ENCODE measurements around the gene KCNJ15. TPM values are rescaled to one million over a fixed set of nuclear protein-coding genes. Genes with fewer than 3 reads are reported as not detected.
A peak's percentile ranks its signal among the peaks of the same experiment; 100 is the strongest.

Gene KCNJ15
- polyA plus RNA-seq, 2 of the 4 experiments (the other 2 are of a cell fraction): 0.19 to 0.30 TPM

GRCh38 chr21:38221594-38221993 lies 35.2 kb upstream of the KCNJ15 start:
- Histone ChIP-seq H3K4me3 (no peak overlapping the region), H3K4me1 (no peaks in the 10 kb centered on the region), H3K27ac (no peak overlapping the region), H3K9me3 (peaks cover 56% of the 10 kb centered on the region), H3K4me2 (no peak overlapping the region)
- DNase-seq (ENCODE audit: low read depth in 1 of 2, low spot score in 1 of 2) (no peak), ATAC-seq (no peak), FAIRE-seq (no peak)
- TF ChIP-seq RAD21 (conservative IDR thresholded peaks at IDR 0.05 in 1 of 2, IDR thresholded peaks at IDR 0.05 in 1 of 2) (no peak), PBX3 (IDR thresholded peaks at IDR 0.05) (no peak), CHD2 (IDR thresholded peaks at IDR 0.05; ENCODE audit: low read length, partially characterized antibody) (no peak), ZNF302 (CRISPR knock-in tag; IDR thresholded peaks at IDR 0.05) (no peak), JUN (IDR thresholded peaks at IDR 0.05) (no peak), FOSL2 (IDR thresholded peaks at IDR 0.05) (no peak), FOSL2 (CRISPR knock-in tag; IDR thresholded peaks at IDR 0.05) (no peak), CBX8 (IDR thresholded peaks at IDR 0.05) (no peak), SREBF2 (IDR thresholded peaks at IDR 0.05) (no peak), RNF2 (IDR thresholded peaks at IDR 0.05; ENCODE audit: borderline replicate concordance, low read depth) (no peak), KDM5A (IDR thresholded peaks at IDR 0.05) (no peak), HDAC2 (IDR thresholded peaks at IDR 0.05) (no peak), MAFK (IDR thresholded peaks at IDR 0.05; ENCODE audit: partially characterized antibody) (no peak)
- TF ChIP-seq, protein P1, sequence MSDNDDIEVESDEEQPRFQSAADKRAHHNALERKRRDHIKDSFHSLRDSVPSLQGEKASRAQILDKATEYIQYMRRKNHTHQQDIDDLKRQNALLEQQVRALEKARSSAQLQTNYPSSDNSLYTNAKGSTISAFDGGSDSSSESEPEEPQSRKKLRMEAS (IDR thresholded peaks at IDR 0.05): no peak
- WGBS (ENCODE audit: missing lambda C conversion rate): 0% methylated on average over 1 of the region's 1 CpG
- CTCF ChIA-PET: no interaction called here
- POLR2A ChIA-PET: no interaction called here

DNA sequence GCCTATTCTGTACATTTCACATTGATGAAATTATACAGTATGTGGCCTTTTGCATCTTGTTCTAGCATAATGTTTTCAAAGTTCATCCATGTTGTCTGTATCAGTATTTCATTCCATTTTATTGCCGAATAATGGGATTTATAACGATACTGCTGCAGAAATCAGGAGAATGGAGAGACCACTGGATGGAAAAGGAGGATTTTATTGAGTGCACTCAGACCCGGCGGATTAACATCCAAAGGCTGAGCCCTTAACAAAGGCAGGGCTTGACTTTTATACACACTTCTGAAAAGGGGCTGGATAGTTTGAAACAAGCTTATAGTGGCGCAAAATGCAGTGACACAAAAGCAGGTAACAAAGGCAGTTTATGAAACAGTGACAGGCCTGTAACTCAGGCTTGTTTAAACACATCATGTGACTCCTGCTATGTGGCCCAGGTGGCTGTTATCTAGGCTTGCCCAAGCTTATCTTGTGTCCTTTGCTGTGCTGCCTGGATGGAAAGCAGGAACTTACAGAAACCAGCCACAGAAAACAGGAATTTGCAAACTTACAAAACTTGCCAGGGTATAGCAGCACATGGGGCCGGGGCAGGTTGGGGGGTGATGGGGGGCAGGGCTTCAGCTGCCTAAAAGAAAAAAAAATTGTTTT lies 32.8 kb upstream of the KCNJ15 start:
- ATAC-seq: no peak
- 49% methylated on average over 6 of the region's 6 CpGs for WGBS (ENCODE audit: missing lambda C conversion rate)
- peak in 1 of 2 experiments; percentile 75 for DNase-seq (ENCODE audit: low read depth in 1 of 2, low spot score in 1 of 2)
- no peak for FAIRE-seq
- Histone ChIP-seq H3K4me1 (no peaks in the 10 kb centered on the region), H3K4me2 (no peak overlapping the region), H3K27ac (no peak overlapping the region), H3K4me3 (no peak overlapping the region), H3K9me3 (peaks cover 65% of the 10 kb centered on the region)
- POLR2A ChIA-PET: no interaction called here
- CTCF ChIA-PET: interaction anchor here (1.5 to 1.8 kb wide), 2 partner anchors 129 to 132 kb away, joined by 3 to 5 read pairs; no protein-coding TSS in a partner anchor
- TF ChIP-seq EHMT2 (IDR thresholded peaks at IDR 0.05; ENCODE audit: low read depth): no peak
- no peak for TF ChIP-seq ESRRA (IDR thresholded peaks at IDR 0.05; ENCODE audit: borderline replicate concordance, low read length)
- no peak for TF ChIP-seq CHD2 (IDR thresholded peaks at IDR 0.05; ENCODE audit: low read length, partially characterized antibody)
- TF ChIP-seq MYC (IDR thresholded peaks at IDR 0.05; ENCODE audit: borderline replicate concordance, low read length): no peak
- no peak for TF ChIP-seq BCL3 (IDR thresholded peaks at IDR 0.05)
- no peak for TF ChIP-seq CBX2 (IDR thresholded peaks at IDR 0.05; ENCODE audit: borderline replicate concordance, low read depth)
- no peak for TF ChIP-seq E2F6 (IDR thresholded peaks at IDR 0.05; ENCODE audit: borderline replicate concordance, low read depth)
- no peak for TF ChIP-seq CHD4 (IDR thresholded peaks at IDR 0.05; ENCODE audit: borderline replicate concordance)
- TF ChIP-seq ZNF302 (CRISPR knock-in tag; IDR thresholded peaks at IDR 0.05): no peak
- TF ChIP-seq HEYL (CRISPR knock-in tag; IDR thresholded peaks at IDR 0.05): no peak
- no peak for TF ChIP-seq CBX8 (IDR thresholded peaks at IDR 0.05)
- TF ChIP-seq MAZ (IDR thresholded peaks at IDR 0.05; ENCODE audit: borderline replicate concordance, low read depth, low read length): no peak
- TF ChIP-seq, protein P2, sequence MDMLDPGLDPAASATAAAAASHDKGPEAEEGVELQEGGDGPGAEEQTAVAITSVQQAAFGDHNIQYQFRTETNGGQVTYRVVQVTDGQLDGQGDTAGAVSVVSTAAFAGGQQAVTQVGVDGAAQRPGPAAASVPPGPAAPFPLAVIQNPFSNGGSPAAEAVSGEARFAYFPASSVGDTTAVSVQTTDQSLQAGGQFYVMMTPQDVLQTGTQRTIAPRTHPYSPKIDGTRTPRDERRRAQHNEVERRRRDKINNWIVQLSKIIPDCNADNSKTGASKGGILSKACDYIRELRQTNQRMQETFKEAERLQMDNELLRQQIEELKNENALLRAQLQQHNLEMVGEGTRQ (IDR thresholded peaks at IDR 0.05): no peak
- TF ChIP-seq HDAC2 (IDR thresholded peaks at IDR 0.05): no peak
- no peak for TF ChIP-seq RNF2 (IDR thresholded peaks at IDR 0.05; ENCODE audit: borderline replicate concordance, low read depth)
- TF ChIP-seq REST (IDR thresholded peaks at IDR 0.05): no peak
- TF ChIP-seq MAFK (IDR thresholded peaks at IDR 0.05; ENCODE audit: partially characterized antibody): no peak
- no peak for TF ChIP-seq CTCF (IDR thresholded peaks at IDR 0.05)
- no peak for TF ChIP-seq RARB (CRISPR knock-in tag; IDR thresholded peaks at IDR 0.05)
- TF ChIP-seq RFX5 (IDR thresholded peaks at IDR 0.05): no peak
